ENCODE measurements around the gene UBE2R2.

DNA sequence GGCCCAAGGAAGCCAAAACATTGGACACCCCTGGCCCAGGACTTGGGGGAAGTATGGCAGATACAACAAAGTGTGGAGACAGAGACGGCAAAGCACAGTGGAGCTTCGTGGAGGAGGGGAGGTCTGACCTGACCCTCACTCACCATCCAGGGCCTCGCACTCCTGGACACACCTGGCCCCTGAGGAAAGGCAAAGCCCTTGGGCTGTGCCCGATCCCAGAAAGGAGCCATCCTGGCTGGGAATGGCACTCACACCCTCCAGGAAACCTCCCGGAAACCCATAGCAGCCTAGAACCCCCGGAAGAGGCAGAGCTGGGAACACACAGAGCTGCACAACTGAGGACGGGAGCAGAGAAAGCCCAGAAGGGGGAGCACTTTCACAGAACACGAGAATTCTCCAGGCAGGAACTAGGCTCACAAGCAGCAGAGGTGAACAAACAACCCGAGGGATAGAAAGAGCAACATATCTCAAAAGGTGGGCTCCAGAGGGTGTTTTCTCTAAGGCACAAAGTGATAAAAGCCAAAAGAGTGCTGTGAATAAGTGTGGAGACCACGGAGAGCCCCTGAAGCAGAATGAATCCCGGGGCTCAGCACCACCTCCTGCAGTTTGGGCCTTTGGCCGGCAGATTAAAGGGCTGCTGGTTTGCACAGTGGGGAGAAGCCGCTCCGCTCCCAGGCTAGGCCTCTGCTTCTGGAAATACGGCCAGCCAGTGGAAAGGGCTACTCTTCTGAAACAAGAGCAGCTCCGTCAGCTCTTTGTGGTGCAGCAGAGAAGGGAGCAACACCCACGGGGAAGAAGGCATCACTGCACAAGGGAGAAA, 108.2 kb downstream of the UBE2R2 start:
- peak in 4 of 6 experiments; percentile 44 to 54 (median 52) for TF ChIP-seq CTCF (IDR thresholded peaks at IDR 0.05)
- TF ChIP-seq POLR2A (IDR thresholded peaks at IDR 0.05): no peak

All from Peyer's patch (tissue), 4 donors.